Astrocyte of the spinal cord (primary cell): ENCODE data around the gene LNPEP.

Source experiments
- DNase-seq: peaks from one replicate; pipeline ENCODE4 v3.0.0; 2011; ENCODE audit warnings: low read depth, low spot score
- H3K4me3 ChIP-seq: 2 replicates; pipeline ENCODE4 v1.5.1; 2011; ENCODE audit warnings: low read depth, mild to moderate bottlenecking, low read length, moderate library complexity
- CTCF ChIP-seq: IDR thresholded peaks from 2 replicates; pipeline ENCODE4 v1.5.1; 2012; ENCODE audit warnings: low read depth, mild to moderate bottlenecking, low read length, inconsistent platforms
- in situ Hi-C: cut with HindIII; loops from 2 replicates; pipeline ENCODE4 v1.10.0; 2017; ENCODE audit warnings: low sequenced_read_pairs

Gene LNPEP

DNA sequence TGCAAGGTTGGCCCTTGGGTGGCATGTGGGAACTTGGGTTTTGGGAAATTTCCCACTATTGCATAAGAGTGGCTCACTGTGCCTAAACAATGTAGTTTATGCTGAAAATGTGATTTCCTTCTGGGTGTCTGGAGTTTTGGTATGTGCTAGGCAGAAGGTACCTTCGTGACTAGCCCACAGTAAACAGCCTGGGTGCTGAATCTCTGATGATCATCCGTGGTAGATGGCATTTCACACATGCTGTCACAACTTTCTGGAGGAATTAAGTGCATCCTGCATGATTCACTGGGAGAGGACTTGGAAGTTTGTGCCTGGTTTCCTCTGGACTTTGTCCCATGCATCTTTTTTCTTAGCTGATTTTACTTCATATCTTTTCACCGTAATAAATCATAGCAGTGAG is 64.5 kb downstream of the LNPEP start:
- no peak for TF ChIP-seq CTCF
- H3K4me3 ChIP-seq, result no peak overlapping the region
- in situ Hi-C loops, result no loop called here
- DNase-seq, result no peak

- in situ Hi-C loops, result no loop called here
- no peak for DNase-seq
- no peak overlapping the region for H3K4me3 ChIP-seq
- no peak for TF ChIP-seq CTCF
Measured at GRCh38 chr5:97002983-97003382, 67.1 kb downstream of the LNPEP start.

DNA sequence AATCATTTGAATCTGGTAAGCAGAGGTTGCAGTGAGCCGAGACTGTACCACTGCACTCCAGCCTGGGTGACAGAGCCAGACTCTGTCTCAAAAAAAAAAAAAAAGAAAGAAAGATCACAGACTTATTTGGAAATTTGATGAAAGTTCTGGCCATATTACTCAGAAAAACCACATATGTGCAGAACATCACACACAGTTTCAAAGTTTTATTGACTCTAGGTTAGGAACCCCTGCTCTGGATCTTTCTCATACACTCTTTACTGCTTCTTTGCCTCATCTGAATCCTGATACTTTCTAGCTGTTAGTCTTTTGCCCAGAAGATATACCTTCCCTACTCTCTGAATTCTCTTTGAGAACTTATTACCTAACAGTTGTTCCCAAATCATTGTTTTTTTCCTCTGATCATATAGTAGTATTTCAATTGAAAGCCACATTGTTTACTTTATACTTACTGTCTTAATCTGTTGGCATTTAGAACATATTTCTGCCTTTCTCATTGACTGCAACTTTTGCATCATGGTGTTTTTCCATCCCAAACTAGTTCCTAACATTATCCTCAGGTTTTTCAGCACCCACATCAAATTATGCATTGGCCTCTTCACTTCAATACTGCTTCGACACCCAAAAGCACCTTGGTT is 68.7 kb downstream of the LNPEP start:
- no peak overlapping the region for H3K4me3 ChIP-seq
- in situ Hi-C loops, result no loop called here
- no peak for DNase-seq
- no peak for TF ChIP-seq CTCF

DNA sequence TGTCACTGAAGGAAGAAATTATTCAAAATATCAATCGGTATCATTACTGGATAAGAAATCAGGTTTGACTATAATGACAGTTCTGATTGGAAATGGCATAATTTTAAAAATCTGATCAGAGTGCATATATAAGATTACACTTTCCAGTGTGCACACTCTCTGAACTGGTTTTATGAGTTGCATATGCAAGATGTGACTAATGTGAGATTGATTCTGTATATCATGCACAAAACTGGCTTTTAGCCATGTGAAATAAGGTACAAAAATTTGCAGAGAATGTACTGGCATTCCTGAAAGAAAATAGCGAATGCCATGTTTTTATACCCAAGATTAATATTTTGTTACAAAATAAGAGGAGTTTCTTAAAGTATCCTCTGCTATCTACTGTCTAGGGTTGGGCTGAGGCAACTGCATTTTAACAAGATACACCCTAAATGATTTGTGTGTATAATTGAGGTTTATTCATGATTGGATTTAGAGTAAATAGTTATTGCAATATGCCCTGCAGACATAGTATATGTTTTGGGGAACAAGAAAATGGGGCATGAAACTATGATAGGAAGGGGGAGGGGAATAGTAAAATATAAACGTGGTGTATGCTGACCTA is 70.7 kb downstream of the LNPEP start:
- no peak for DNase-seq
- in situ Hi-C loops, result no loop called here
- H3K4me3 ChIP-seq, result no peak overlapping the region
- no peak for TF ChIP-seq CTCF

GRCh38 chr5:97009212-97009898 is 73.5 kb downstream of the LNPEP start:
- no peak for DNase-seq
- in situ Hi-C loops, result no loop called here
- TF ChIP-seq CTCF, result no peak
- H3K4me3 ChIP-seq, result no peak overlapping the region

DNA sequence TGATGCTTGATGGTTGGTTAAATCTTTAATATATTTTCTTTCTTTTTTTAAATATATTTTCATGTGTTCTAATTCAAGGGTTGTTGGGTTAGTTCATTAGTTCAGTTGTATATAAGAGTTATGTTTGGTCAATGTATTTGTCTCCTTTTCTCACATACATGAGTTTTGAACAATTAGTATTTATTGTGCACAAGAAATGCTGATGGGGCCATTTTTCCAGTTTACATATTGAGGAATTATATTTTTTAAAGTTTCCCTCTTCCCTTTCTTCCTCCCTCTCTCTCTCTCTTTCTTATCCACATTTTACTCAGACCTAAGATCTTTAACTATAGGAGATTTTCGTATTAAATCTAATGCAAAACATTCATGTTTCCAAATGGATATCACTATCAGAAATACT is 74.0 kb downstream of the LNPEP start:
- DNase-seq, result no peak
- no peak overlapping the region for H3K4me3 ChIP-seq
- TF ChIP-seq CTCF, result no peak
- in situ Hi-C loops, result no loop called here
